HEK293T (cell line): ENCODE data around the gene CNTN6.

Experiments used
- ARNT ChIP-seq: fragments of 450-650 bp; IDR thresholded peaks from 2 replicates; pipeline ENCODE4 v1.6.1; 2017; ENCODE audit warnings: mild to moderate bottlenecking
- BHLHE40 ChIP-seq: fragments of 450-650 bp; IDR thresholded peaks from 2 replicates; pipeline ENCODE4 v1.6.1; 2016; ENCODE audit warnings: mild to moderate bottlenecking, moderate library complexity, borderline replicate concordance
- CTBP1 ChIP-seq: fragments of 450-650 bp; IDR thresholded peaks from 2 replicates; pipeline ENCODE4 v1.6.1; 2016; ENCODE audit warnings: borderline replicate concordance
- ELF4 ChIP-seq: fragments of 450-650 bp; IDR thresholded peaks from 2 replicates; pipeline ENCODE4 v1.6.1; 2017; ENCODE audit warnings: antibody characterized with exemption
- HDGF ChIP-seq: fragments of 450-650 bp; IDR thresholded peaks from 2 replicates; pipeline ENCODE4 v1.6.1; 2017; ENCODE audit warnings: antibody characterized with exemption, borderline replicate concordance
- L3MBTL2 ChIP-seq: fragments of 450-650 bp; conservative IDR thresholded peaks from 2 replicates; pipeline ENCODE4 v1.6.1; 2016; ENCODE audit warnings: mild to moderate bottlenecking
- SP1 ChIP-seq: fragments of 450-650 bp; IDR thresholded peaks from 2 replicates; pipeline ENCODE4 v1.6.1; 2017
- ZNF384 ChIP-seq: fragments of 450-650 bp; IDR thresholded peaks from 2 replicates; pipeline ENCODE4 v1.6.1; 2016
- TF ChIP-seq, protein P1 (sequence below): fragments of 450-650 bp; IDR thresholded peaks from 2 replicates; pipeline ENCODE4 v1.6.1; 2016

- TF ChIP-seq ZNF384 (no peak), HDGF (no peak), CTBP1 (no peak), ELF4 (no peak), BHLHE40 (no peak), SP1 (no peak), L3MBTL2 (no peak), ARNT (no peak)
- TF ChIP-seq, protein P1, sequence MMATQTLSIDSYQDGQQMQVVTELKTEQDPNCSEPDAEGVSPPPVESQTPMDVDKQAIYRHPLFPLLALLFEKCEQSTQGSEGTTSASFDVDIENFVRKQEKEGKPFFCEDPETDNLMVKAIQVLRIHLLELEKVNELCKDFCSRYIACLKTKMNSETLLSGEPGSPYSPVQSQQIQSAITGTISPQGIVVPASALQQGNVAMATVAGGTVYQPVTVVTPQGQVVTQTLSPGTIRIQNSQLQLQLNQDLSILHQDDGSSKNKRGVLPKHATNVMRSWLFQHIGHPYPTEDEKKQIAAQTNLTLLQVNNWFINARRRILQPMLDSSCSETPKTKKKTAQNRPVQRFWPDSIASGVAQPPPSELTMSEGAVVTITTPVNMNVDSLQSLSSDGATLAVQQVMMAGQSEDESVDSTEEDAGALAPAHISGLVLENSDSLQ, result no peak
These were observed 349.4 kb downstream of the CNTN6 start for GRCh38 chr3:1442271-1442670.
